HepG2 (cell line): ENCODE data around the gene TUBE1. TPM values are rescaled to one million over a fixed set of nuclear protein-coding genes. Genes with fewer than 3 reads are reported as not detected.

Source experiments
- ARNT2 ChIP-seq: sonication (generic); formaldehyde crosslinking; IDR thresholded peaks from 2 replicates; pipeline ENCODE4 v1.8.0; 2022; ENCODE audit warnings: mild to moderate bottlenecking, low read depth, missing genetic modification reagents, moderate library complexity
- DMAP1 ChIP-seq: IDR thresholded peaks from 2 replicates; pipeline ENCODE4 v1.6.1; 2016
- DNMT3B ChIP-seq: conservative IDR thresholded peaks from 2 replicates; pipeline ENCODE4 v1.6.1; 2016; ENCODE audit warnings: missing biosample characterization, control low read depth
- FOSL2 ChIP-seq: sonication (generic); formaldehyde crosslinking; IDR thresholded peaks from 2 replicates; pipeline ENCODE4 v1.4.0; 2020; ENCODE audit warnings: missing genetic modification reagents
- GABPA ChIP-seq, 2 experiments: IDR thresholded peaks; 2 replicates each; pipeline ENCODE4 v1.6.1; 2011 to 2016; ENCODE audit warnings: low read depth in 2 of 2, low read length in 1 of 2, missing biosample characterization in 1 of 2, missing genetic modification characterization in 1 of 2
- HDAC6 ChIP-seq: fragments of 200-600 bp; sonication (generic); IDR thresholded peaks from 2 replicates; pipeline ENCODE4 v1.7.0; 2017; ENCODE audit warnings: mild to moderate bottlenecking, antibody characterized with exemption, low read length, low read depth
- HIVEP1 ChIP-seq: sonication (generic); formaldehyde crosslinking; IDR thresholded peaks from 2 replicates; pipeline ENCODE4 v1.4.0; 2020; ENCODE audit warnings: mild to moderate bottlenecking, missing genetic modification reagents
- HOXD1 ChIP-seq: sonication (generic); formaldehyde crosslinking; IDR thresholded peaks from 2 replicates; pipeline ENCODE4 v1.5.0; 2020; ENCODE audit warnings: missing genetic modification reagents
- IRX3 ChIP-seq: sonication (generic); formaldehyde crosslinking; IDR thresholded peaks from 2 replicates; pipeline ENCODE4 v1.8.1; 2023; ENCODE audit warnings: mild to moderate bottlenecking, low read depth, missing genetic modification reagents, borderline replicate concordance
- KLF11 ChIP-seq: IDR thresholded peaks from 2 replicates; pipeline ENCODE4 v1.6.1; 2016; ENCODE audit warnings: missing compliant biosample characterization
- RNF2 ChIP-seq: fragments of 450-650 bp; conservative IDR thresholded peaks from 2 replicates; pipeline ENCODE4 v1.6.1; 2016; ENCODE audit warnings: low read depth
- RORA ChIP-seq: sonication (generic); formaldehyde crosslinking; IDR thresholded peaks from 2 replicates; pipeline ENCODE4 v1.5.0; 2020; ENCODE audit warnings: mild to moderate bottlenecking, missing genetic modification reagents, moderate library complexity
- SIX1 ChIP-seq: sonication (generic); formaldehyde crosslinking; IDR thresholded peaks from 2 replicates; pipeline ENCODE4 v1.4.0; 2020; ENCODE audit warnings: missing genetic modification reagents, borderline replicate concordance
- SKI ChIP-seq: fragments of 450-650 bp; IDR thresholded peaks from one replicate; pipeline ENCODE4 v1.6.1; 2018; ENCODE audit warnings: mild to moderate bottlenecking; ENCODE audit not compliant: partially characterized antibody
- SMAD9 ChIP-seq: sonication (generic); formaldehyde crosslinking; IDR thresholded peaks from 2 replicates; pipeline ENCODE4 v1.5.1; 2020; ENCODE audit warnings: mild to moderate bottlenecking, missing genetic modification reagents
- SNAPC2 ChIP-seq: sonication (generic); formaldehyde crosslinking; IDR thresholded peaks from 2 replicates; pipeline ENCODE4 v1.8.1; 2022; ENCODE audit warnings: mild to moderate bottlenecking, missing genetic modification reagents
- TARDBP ChIP-seq: sonication (generic); formaldehyde crosslinking; IDR thresholded peaks from 2 replicates; pipeline ENCODE4 v1.8.0; 2022; ENCODE audit warnings: mild to moderate bottlenecking, missing genetic modification reagents
- ZBTB21 ChIP-seq: sonication (generic); formaldehyde crosslinking; IDR thresholded peaks from 2 replicates; pipeline ENCODE4 v1.4.0; 2020; ENCODE audit warnings: missing genetic modification reagents
- ZIK1 ChIP-seq: sonication (generic); formaldehyde crosslinking; IDR thresholded peaks from 2 replicates; pipeline ENCODE4 v1.5.0; 2020; ENCODE audit warnings: mild to moderate bottlenecking, low read depth, missing genetic modification reagents, borderline replicate concordance
- ZNF224 ChIP-seq: sonication (generic); formaldehyde crosslinking; IDR thresholded peaks from 2 replicates; pipeline ENCODE4 v1.5.0; 2020; ENCODE audit warnings: mild to moderate bottlenecking, missing genetic modification reagents
- ZNF251 ChIP-seq: sonication (generic); formaldehyde crosslinking; IDR thresholded peaks from 2 replicates; pipeline ENCODE4 v1.9.0; 2021; ENCODE audit warnings: mild to moderate bottlenecking, missing genetic modification reagents
- ZNF326 ChIP-seq: sonication (generic); formaldehyde crosslinking; IDR thresholded peaks from 2 replicates; pipeline ENCODE4 v1.4.0; 2020; ENCODE audit warnings: missing genetic modification reagents, borderline replicate concordance
- ZNF564 ChIP-seq: sonication (generic); formaldehyde crosslinking; IDR thresholded peaks from 2 replicates; pipeline ENCODE4 v1.8.1; 2023; ENCODE audit warnings: mild to moderate bottlenecking, missing genetic modification reagents
- polyA plus RNA-seq, 8 experiments: library from polyadenylated mRNA; depleted of rRNA in 3 of 8; stranded (reverse) in 7 of 8; unstranded in 1 of 8; fragments of >200 nt; fragmentation: Illumina TruSeq in 4 of 8; extraction: Trizol in 4 of 8; gene quantifications; 2 replicates each; pipeline versions ENCODE4 v1.2.1 to v1.2.3, GENCODE V29; 2011 to 2016; ENCODE audit warnings: low read depth in 4 of 8, missing spikeins in 1 of 8, mixed read lengths in 1 of 8; ENCODE audit not compliant: insufficient read depth in 1 of 8
- total RNA-seq, 5 experiments: library from RNA; depleted of rRNA; stranded (reverse); fragments of >200 nt; fragmentation: Illumina TruSeq; extraction: Trizol; gene quantifications; 2 replicates each; pipeline ENCODE4 v1.2.3, GENCODE V29; 2016; ENCODE audit warnings: low read depth in 1 of 5
- TF ChIP-seq, protein P1 (sequence below): sonication (generic); formaldehyde crosslinking; IDR thresholded peaks from 2 replicates; pipeline ENCODE4 v1.8.0; 2022; ENCODE audit warnings: mild to moderate bottlenecking, missing genetic modification reagents
- TF ChIP-seq, protein P2 (sequence below): sonication (generic); formaldehyde crosslinking; IDR thresholded peaks from 2 replicates; pipeline ENCODE4 v1.4.0; 2020; ENCODE audit warnings: missing genetic modification reagents, borderline replicate concordance
- TF ChIP-seq, protein P3 (sequence below): sonication (generic); formaldehyde crosslinking; conservative IDR thresholded peaks from 2 replicates; pipeline ENCODE4 v1.8.0; 2022; ENCODE audit warnings: low read depth, missing genetic modification reagents

TUBE1 gene
- total and polyA plus RNA-seq, 2 of the 13 experiments (the other 11 are each of a cell fraction or from before 2014, with no cell fraction given), result 17.3 to 22.6 TPM

DNA sequence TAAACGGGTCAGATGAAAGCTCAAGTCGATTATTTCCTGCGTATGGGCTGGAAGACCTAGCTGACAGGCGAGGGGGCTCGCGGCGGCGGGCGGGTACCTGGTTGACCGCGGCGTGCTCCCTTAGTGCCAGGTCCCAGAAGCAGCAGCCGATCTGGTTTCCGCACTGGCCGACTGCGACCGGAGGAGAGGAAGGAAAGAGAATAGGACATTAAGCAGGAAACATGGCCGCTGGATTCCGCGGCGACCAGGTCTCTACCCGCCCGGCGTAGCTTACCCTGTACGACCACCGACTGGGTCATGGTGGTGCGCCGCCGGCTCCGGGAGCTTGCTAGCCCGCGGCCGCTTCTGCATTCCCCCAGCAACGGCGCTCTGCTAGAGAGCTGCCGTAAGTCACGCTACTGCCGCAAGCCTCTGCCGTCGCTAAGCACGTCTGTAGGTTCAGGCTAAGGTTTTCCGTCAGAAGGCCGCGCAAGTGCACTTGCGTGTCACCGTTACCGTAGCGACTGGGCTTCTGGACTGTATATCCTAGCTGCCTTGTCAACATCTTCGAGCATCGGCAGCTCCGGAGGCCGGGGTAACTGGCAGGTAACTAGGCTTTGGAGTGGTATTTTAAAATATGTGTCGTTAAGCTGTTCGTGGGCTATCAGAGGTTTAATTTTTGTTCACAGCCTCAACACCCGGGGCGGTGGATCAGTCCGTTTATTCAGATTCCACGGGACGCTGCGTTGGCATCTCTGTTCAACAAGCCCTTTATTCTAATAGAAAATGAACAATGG lies at the start of gene TUBE1, which contains the start of gene FAM229B (continued):
- peak; percentile 85; the same call in 1 of the 2 replicates for TF ChIP-seq IRX3
- peak; percentile 65; the same call in 1 of the 2 replicates for TF ChIP-seq ZBTB21 (CRISPR knock-in tag)
- peak; percentile 80; the same call in 1 of the 2 replicates for TF ChIP-seq HIVEP1 (CRISPR knock-in tag)
- no peak for TF ChIP-seq ZNF251
- TF ChIP-seq, protein P1, sequence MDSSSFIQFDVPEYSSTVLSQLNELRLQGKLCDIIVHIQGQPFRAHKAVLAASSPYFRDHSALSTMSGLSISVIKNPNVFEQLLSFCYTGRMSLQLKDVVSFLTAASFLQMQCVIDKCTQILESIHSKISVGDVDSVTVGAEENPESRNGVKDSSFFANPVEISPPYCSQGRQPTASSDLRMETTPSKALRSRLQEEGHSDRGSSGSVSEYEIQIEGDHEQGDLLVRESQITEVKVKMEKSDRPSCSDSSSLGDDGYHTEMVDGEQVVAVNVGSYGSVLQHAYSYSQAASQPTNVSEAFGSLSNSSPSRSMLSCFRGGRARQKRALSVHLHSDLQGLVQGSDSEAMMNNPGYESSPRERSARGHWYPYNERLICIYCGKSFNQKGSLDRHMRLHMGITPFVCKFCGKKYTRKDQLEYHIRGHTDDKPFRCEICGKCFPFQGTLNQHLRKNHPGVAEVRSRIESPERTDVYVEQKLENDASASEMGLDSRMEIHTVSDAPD (CRISPR knock-in tag), result 0 out of 2 replicates have a peak, but pooled peaks have one; percentile 65
- peak; percentile 33; the same call in 1 of the 2 replicates for TF ChIP-seq ARNT2 (CRISPR knock-in tag)
- peak; percentile 74 for TF ChIP-seq DMAP1 (CRISPR knock-in tag)
- TF ChIP-seq, protein P2, sequence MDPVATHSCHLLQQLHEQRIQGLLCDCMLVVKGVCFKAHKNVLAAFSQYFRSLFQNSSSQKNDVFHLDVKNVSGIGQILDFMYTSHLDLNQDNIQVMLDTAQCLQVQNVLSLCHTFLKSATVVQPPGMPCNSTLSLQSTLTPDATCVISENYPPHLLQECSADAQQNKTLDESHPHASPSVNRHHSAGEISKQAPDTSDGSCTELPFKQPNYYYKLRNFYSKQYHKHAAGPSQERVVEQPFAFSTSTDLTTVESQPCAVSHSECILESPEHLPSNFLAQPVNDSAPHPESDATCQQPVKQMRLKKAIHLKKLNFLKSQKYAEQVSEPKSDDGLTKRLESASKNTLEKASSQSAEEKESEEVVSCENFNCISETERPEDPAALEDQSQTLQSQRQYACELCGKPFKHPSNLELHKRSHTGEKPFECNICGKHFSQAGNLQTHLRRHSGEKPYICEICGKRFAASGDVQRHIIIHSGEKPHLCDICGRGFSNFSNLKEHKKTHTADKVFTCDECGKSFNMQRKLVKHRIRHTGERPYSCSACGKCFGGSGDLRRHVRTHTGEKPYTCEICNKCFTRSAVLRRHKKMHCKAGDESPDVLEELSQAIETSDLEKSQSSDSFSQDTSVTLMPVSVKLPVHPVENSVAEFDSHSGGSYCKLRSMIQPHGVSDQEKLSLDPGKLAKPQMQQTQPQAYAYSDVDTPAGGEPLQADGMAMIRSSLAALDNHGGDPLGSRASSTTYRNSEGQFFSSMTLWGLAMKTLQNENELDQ (CRISPR knock-in tag), result no peak
- no peak; the same call in 1 of the 2 replicates for TF ChIP-seq ZNF564 (CRISPR knock-in tag)
- no peak for TF ChIP-seq SMAD9 (CRISPR knock-in tag)
- TF ChIP-seq RNF2, result no peak; the same call in 1 of the 2 replicates
- 0 out of 2 replicates have a peak, but pooled peaks have one; percentile 51 for TF ChIP-seq KLF11 (CRISPR knock-in tag)
- no peak for TF ChIP-seq DNMT3B
- TF ChIP-seq ZNF326 (CRISPR knock-in tag), result no peak
- no peak for TF ChIP-seq FOSL2
- no peak for TF ChIP-seq SKI
- TF ChIP-seq, protein P3, sequence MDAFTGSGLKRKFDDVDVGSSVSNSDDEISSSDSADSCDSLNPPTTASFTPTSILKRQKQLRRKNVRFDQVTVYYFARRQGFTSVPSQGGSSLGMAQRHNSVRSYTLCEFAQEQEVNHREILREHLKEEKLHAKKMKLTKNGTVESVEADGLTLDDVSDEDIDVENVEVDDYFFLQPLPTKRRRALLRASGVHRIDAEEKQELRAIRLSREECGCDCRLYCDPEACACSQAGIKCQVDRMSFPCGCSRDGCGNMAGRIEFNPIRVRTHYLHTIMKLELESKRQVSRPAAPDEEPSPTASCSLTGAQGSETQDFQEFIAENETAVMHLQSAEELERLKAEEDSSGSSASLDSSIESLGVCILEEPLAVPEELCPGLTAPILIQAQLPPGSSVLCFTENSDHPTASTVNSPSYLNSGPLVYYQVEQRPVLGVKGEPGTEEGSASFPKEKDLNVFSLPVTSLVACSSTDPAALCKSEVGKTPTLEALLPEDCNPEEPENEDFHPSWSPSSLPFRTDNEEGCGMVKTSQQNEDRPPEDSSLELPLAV (CRISPR knock-in tag), result no peak
- no peak for TF ChIP-seq GABPA (IDR thresholded peaks at IDR 0.05; ENCODE audit: low read depth, low read length)
- TF ChIP-seq GABPA (CRISPR knock-in tag; IDR thresholded peaks at IDR 0.05; ENCODE audit: low read depth), result peak; percentile 41
- peak; percentile 48; the same call in 1 of the 2 replicates for TF ChIP-seq ZNF224 (CRISPR knock-in tag)
- peak; percentile 34; the same call in 1 of the 2 replicates for TF ChIP-seq SIX1 (CRISPR knock-in tag)
- TF ChIP-seq ZIK1 (CRISPR knock-in tag), result peak; percentile 85; the same call in 1 of the 2 replicates
- 0 out of 2 replicates have a peak, but pooled peaks have one; percentile 76 for TF ChIP-seq SNAPC2 (CRISPR knock-in tag)
- TF ChIP-seq HDAC6, result no peak
- TF ChIP-seq RORA (CRISPR knock-in tag), result no peak
- peak; percentile 83 for TF ChIP-seq TARDBP (CRISPR knock-in tag)
- no peak for TF ChIP-seq HOXD1 (CRISPR knock-in tag)
